Measurements from ENCODE around the gene ZNF880.
A peak's percentile ranks its signal among the peaks of the same experiment; 100 is the strongest.
"Not testable (repeated sequence)": the region's sequence is repeated elsewhere in the genome, so short reads cannot be mapped to it uniquely, and the experiment has no call there.

The ZNF880 gene

DNA sequence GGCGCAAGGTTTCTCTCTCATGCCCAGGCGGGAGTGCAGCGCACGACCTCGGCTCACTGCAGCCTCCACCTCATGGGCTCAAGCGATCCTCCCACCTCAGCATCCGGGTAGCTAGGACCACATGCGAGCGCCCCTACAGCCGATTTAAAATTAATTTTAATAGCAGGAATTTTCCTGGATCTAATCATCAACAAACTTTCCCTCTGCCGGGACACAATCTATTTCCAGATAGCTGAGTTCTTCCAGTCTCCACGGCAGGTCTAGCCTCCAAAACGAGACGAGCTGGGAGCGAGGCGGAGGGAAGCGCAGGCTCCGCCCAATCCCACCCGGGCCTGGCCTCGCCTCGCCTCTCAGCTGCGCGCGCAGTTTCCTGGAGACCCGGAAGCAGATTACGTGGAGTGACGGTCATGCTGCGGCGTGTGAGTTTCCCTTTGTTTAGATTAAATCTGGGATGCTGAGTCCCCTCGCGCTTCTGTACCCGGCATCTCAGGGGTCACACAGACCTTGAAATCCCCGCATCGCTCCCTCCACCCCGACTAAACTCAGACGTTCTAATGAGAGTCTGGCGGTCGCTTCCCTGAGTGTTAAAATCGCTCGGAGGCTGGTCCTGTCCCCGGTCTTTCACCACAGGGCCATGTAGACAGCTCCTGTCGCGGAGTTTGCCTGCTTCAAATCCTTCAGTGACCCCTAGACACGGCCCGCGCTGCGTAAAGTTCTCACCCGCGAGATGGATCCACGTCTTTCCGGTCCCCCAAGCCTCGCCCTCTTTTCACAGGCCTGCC, at the start of gene ZNF880:
Gene ZNF880 (plus strand): TSS at position 365 of the 782 bp plus-strand sequence. CDS start 43 bp downstream, at position 408.
- Histone ChIP-seq H3K27ac (ENCODE audit: low read length) (peak within 1 kb of the TSS; percentile 84), H3K36me3 (ENCODE audit: insufficient read depth, low read depth, low read length) (peaks cover 27% of the 10 kb centered on the region), H3K27me3 (ENCODE audit: insufficient read depth, low read length) (no peaks in the 10 kb centered on the region), H3K4me1 (ENCODE audit: insufficient read depth, low read length) (no peaks in the 10 kb centered on the region), H3K9me3 (ENCODE audit: insufficient read depth, low read depth, low read length) (peaks cover 63% of the 10 kb centered on the region), H3K4me3 (ENCODE audit: low read length) (peak within 1 kb of the TSS; percentile 82), H3K9ac (ENCODE audit: low read depth, low read length) (peak within 1 kb of the TSS; percentile 92; the same call in 1 of the 2 replicates)

GRCh38 chr19:52322429-52322828, 47.3 kb upstream of the ZNF880 start:
- peaks cover 100% of the 10 kb centered on the region for H3K9me3 ChIP-seq (ENCODE audit: insufficient read depth, low read depth, low read length)
- peaks cover 70% of the 10 kb centered on the region for H3K36me3 ChIP-seq (ENCODE audit: insufficient read depth, low read depth, low read length)
- no peak overlapping the region for H3K9ac ChIP-seq (ENCODE audit: low read depth, low read length)
- H3K4me3 ChIP-seq (ENCODE audit: low read length), result peak overlapping the region; percentile 30
- no peaks in the 10 kb centered on the region for H3K27me3 ChIP-seq (ENCODE audit: insufficient read depth, low read length)
- H3K4me1 ChIP-seq (ENCODE audit: insufficient read depth, low read length), result no peaks in the 10 kb centered on the region
- H3K27ac ChIP-seq (ENCODE audit: low read length), result no peak overlapping the region

GRCh38 chr19:52331757-52332156, 38.0 kb upstream of the ZNF880 start:
- Histone ChIP-seq H3K9me3 (ENCODE audit: insufficient read depth, low read depth, low read length) (peaks cover 73% of the 10 kb centered on the region), H3K4me1 (ENCODE audit: insufficient read depth, low read length) (peaks cover under 1% of the 10 kb centered on the region; the same call in 1 of the 2 replicates), H3K4me3 (ENCODE audit: low read length) (no peak overlapping the region), H3K27ac (ENCODE audit: low read length) (no peak overlapping the region), H3K36me3 (ENCODE audit: insufficient read depth, low read depth, low read length) (no peaks in the 10 kb centered on the region), H3K9ac (ENCODE audit: low read depth, low read length) (no peak overlapping the region), H3K27me3 (ENCODE audit: insufficient read depth, low read length) (no peaks in the 10 kb centered on the region)

GRCh38 chr19:52335768-52336116, 34.0 kb upstream of the ZNF880 start:
- no peaks in the 10 kb centered on the region for H3K27me3 ChIP-seq (ENCODE audit: insufficient read depth, low read length)

GRCh38 chr19:52336117-52336790, 33.5 kb upstream of the ZNF880 start, which contains the start of gene ZNF610:
Gene ZNF610, plus strand, starts transcription at chr19:52336243. Its CDS starts 12,930 bp downstream, at chr19:52349173.
- peaks cover 5% of the 10 kb centered on the region; the same call in 1 of the 2 replicates for H3K4me1 ChIP-seq (ENCODE audit: insufficient read depth, low read length)
- peak within 1 kb of the TSS; percentile 0 for H3K27ac ChIP-seq (ENCODE audit: low read length)
- H3K9ac ChIP-seq (ENCODE audit: low read depth, low read length), result peak within 1 kb of the TSS; percentile 95
- H3K9me3 ChIP-seq (ENCODE audit: insufficient read depth, low read depth, low read length), result peaks cover 30% of the 10 kb centered on the region
- H3K4me3 ChIP-seq (ENCODE audit: low read length), result peak within 1 kb of the TSS; percentile 93
- H3K27me3 ChIP-seq (ENCODE audit: insufficient read depth, low read length), result no peaks in the 10 kb centered on the region
- peaks cover 8% of the 10 kb centered on the region; the same call in 1 of the 2 replicates for H3K36me3 ChIP-seq (ENCODE audit: insufficient read depth, low read depth, low read length)

More at GRCh38 chr19:52335768-52336116, 34.0 kb upstream of the ZNF880 start:
- H3K4me3 ChIP-seq (ENCODE audit: low read length), result peak overlapping the region; percentile 93
- no peak overlapping the region for H3K27ac ChIP-seq (ENCODE audit: low read length)
- H3K9ac ChIP-seq (ENCODE audit: low read depth, low read length), result peak overlapping the region; percentile 95; the same call in 1 of the 2 replicates
- peaks cover 8% of the 10 kb centered on the region; the same call in 1 of the 2 replicates for H3K36me3 ChIP-seq (ENCODE audit: insufficient read depth, low read depth, low read length)
- H3K4me1 ChIP-seq (ENCODE audit: insufficient read depth, low read length), result peaks cover 5% of the 10 kb centered on the region; the same call in 1 of the 2 replicates
- peaks cover 35% of the 10 kb centered on the region for H3K9me3 ChIP-seq (ENCODE audit: insufficient read depth, low read depth, low read length)

- H3K27ac ChIP-seq (ENCODE audit: low read length), result peak overlapping the region; percentile 0
- H3K4me3 ChIP-seq (ENCODE audit: low read length), result peak overlapping the region; percentile 93
- peaks cover 5% of the 10 kb centered on the region; the same call in 1 of the 2 replicates for H3K4me1 ChIP-seq (ENCODE audit: insufficient read depth, low read length)
- H3K36me3 ChIP-seq (ENCODE audit: insufficient read depth, low read depth, low read length), result peaks cover 8% of the 10 kb centered on the region; the same call in 1 of the 2 replicates
- H3K27me3 ChIP-seq (ENCODE audit: insufficient read depth, low read length), result no peaks in the 10 kb centered on the region
- H3K9ac ChIP-seq (ENCODE audit: low read depth, low read length), result peak overlapping the region; percentile 95
- H3K9me3 ChIP-seq (ENCODE audit: insufficient read depth, low read depth, low read length), result peaks cover 24% of the 10 kb centered on the region
Observed at GRCh38 chr19:52336791-52337381, 32.8 kb upstream of the ZNF880 start.

- H3K27me3 ChIP-seq (ENCODE audit: insufficient read depth, low read length); H3K4me1 ChIP-seq (ENCODE audit: insufficient read depth, low read length); H3K9me3 ChIP-seq (ENCODE audit: insufficient read depth, low read depth, low read length); H3K4me3 ChIP-seq (ENCODE audit: low read length); H3K36me3 ChIP-seq (ENCODE audit: insufficient read depth, low read depth, low read length); H3K27ac ChIP-seq (ENCODE audit: low read length); H3K9ac ChIP-seq (ENCODE audit: low read depth, low read length): not testable (repeated sequence)
Observed at GRCh38 chr19:52339022-52339421, 30.7 kb upstream of the ZNF880 start.

DNA sequence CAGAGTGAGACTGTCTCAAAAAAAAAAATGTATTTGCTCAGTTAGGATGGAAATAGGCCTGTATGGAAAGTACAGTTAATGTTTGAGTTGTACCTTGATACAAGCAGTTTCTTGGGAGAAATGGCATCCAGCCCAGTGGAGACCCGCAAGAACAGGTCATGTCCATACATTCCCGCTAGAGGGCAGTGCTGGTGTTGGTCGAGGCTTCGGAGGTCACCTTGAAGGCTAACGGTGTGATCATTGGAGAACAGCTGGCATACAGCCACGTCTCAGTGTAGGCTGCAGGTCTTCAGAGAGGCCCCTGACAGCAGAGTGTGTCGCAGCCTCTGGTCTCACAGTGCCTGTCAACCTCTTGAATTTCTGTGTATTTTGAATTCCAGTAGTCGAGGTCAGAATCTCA, 26.2 kb upstream of the ZNF880 start:
- no peak overlapping the region for H3K27ac ChIP-seq (ENCODE audit: low read length)
- H3K4me3 ChIP-seq (ENCODE audit: low read length), result no peak overlapping the region
- H3K9me3 ChIP-seq (ENCODE audit: insufficient read depth, low read depth, low read length), result no peaks in the 10 kb centered on the region
- peaks cover 8% of the 10 kb centered on the region for H3K36me3 ChIP-seq (ENCODE audit: insufficient read depth, low read depth, low read length)
- H3K27me3 ChIP-seq (ENCODE audit: insufficient read depth, low read length), result no peaks in the 10 kb centered on the region
- H3K4me1 ChIP-seq (ENCODE audit: insufficient read depth, low read length), result no peaks in the 10 kb centered on the region
- no peak overlapping the region for H3K9ac ChIP-seq (ENCODE audit: low read depth, low read length)

GRCh38 chr19:52345162-52345561, 24.6 kb upstream of the ZNF880 start:
- Histone ChIP-seq H3K36me3 (ENCODE audit: insufficient read depth, low read depth, low read length) (peaks cover 8% of the 10 kb centered on the region), H3K4me1 (ENCODE audit: insufficient read depth, low read length) (no peaks in the 10 kb centered on the region), H3K9me3 (ENCODE audit: insufficient read depth, low read depth, low read length) (no peaks in the 10 kb centered on the region), H3K4me3 (ENCODE audit: low read length) (no peak overlapping the region), H3K9ac (ENCODE audit: low read depth, low read length) (no peak overlapping the region), H3K27ac (ENCODE audit: low read length) (no peak overlapping the region), H3K27me3 (ENCODE audit: insufficient read depth, low read length) (no peaks in the 10 kb centered on the region)

DNA sequence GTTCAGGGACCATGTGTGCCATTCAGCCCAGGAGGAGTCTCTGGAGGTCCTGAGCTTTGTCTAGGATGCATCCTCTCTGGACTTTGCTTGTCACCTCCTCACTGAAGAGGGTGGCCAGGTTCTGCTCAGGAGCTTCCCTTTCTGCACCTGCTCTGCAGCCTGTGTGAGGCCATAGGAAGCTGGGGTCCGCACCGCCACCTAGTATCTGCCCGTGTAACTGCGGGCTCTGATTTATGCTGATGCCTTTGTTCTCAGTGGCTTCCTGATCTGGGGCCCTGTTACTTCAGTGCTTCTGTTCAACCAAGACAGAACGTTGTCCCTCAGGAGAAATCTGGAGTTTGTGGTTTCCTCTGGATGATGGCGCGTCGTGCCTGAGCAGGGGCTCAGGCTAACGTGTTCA, 18.2 kb upstream of the ZNF880 start:
- Histone ChIP-seq H3K4me1 (ENCODE audit: insufficient read depth, low read length) (no peaks in the 10 kb centered on the region), H3K4me3 (ENCODE audit: low read length) (no peak overlapping the region), H3K9ac (ENCODE audit: low read depth, low read length) (no peak overlapping the region), H3K36me3 (ENCODE audit: insufficient read depth, low read depth, low read length) (peaks cover 26% of the 10 kb centered on the region), H3K9me3 (ENCODE audit: insufficient read depth, low read depth, low read length) (peaks cover 17% of the 10 kb centered on the region), H3K27me3 (ENCODE audit: insufficient read depth, low read length) (no peaks in the 10 kb centered on the region), H3K27ac (ENCODE audit: low read length) (no peak overlapping the region)

DNA sequence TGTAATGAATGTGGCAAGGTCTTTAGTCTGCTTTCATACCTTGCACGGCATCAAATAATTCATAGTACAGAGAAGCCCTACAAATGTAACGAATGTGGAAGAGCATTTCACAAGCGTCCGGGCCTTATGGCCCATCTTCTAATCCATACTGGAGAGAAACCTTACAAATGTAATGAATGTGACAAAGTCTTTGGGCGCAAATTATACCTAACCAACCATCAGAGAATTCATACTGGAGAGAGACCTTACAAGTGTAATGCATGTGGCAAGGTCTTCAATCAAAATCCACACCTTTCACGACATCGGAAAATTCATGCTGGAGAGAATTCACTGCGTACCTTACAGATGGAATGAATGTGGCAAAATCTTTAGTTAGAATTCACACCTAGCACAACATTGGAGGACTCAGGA, 3.3 kb upstream of the ZNF880 start:
- Histone ChIP-seq H3K9me3 (ENCODE audit: insufficient read depth, low read depth, low read length) (peaks cover 74% of the 10 kb centered on the region), H3K36me3 (ENCODE audit: insufficient read depth, low read depth, low read length) (peaks cover 22% of the 10 kb centered on the region), H3K4me3 (ENCODE audit: low read length) (no peak overlapping the region), H3K4me1 (ENCODE audit: insufficient read depth, low read length) (no peaks in the 10 kb centered on the region), H3K27me3 (ENCODE audit: insufficient read depth, low read length) (no peaks in the 10 kb centered on the region), H3K9ac (ENCODE audit: low read depth, low read length) (no peak overlapping the region), H3K27ac (ENCODE audit: low read length) (no peak overlapping the region)
